ENCODE results near the gene B4GALT2. TPM values are rescaled to one million over a fixed set of nuclear protein-coding genes. Genes with fewer than 3 reads are reported as not detected.

B4GALT2 gene
- total and polyA plus RNA-seq, 2 of the 4 experiments (the other 2 are of a cell fraction): 52.3 to 60.8 TPM

DNA sequence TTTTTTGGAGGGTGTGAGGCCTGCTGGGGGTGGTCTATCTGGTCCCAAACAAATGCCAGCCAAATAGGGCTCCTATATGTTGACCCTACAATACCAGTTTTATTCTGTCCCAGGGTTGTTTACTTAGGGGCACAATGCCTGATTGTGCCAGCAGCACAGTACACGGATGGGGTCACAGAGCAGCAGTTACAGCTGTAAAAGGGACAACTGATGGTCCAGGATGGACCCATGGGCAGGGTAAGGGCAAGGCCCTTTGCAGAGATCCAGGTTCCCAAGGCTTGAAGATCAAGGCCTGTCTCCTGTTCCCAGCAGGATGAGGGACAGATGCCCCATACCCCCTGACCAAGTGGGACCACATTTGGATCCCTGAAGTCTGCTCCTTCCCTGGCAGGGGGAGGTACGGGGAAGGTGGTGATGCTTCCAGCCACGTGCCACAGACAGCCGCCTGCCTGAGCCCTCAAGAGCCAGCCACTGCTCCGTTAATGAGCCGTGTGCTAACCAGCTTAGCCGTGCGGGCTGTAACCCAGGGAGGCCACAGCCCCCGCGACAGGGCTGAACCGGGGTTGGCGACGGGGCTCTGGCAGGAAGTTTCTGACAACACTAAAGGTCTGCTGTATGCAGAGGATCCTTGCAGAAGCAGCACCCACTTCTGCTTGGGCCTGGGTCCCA, 34.1 kb downstream of the B4GALT2 start:
- H3K23ac ChIP-seq (ENCODE audit: low read depth, low read length): no peak overlapping the region
- H2BK120ac ChIP-seq (ENCODE audit: low read depth, low read length): no peak overlapping the region
- no peaks in the 10 kb centered on the region for H3K27me3 ChIP-seq (ENCODE audit: control insufficient read depth, insufficient read depth, low read length)
- H3K18ac ChIP-seq (ENCODE audit: low read depth, low read length): no peak overlapping the region
- H4K91ac ChIP-seq (ENCODE audit: insufficient read depth, low read depth, low read length): no peak overlapping the region
- dilution Hi-C loops (cut with HindIII; ENCODE audit: low sequenced_read_pairs, unreplicated experiment) (no loop called here), in situ Hi-C loops (cut with MboI; ENCODE audit: low sequenced_read_pairs) (loop anchor here (10.0 kb wide), 1 partner anchor 572 kb away; no protein-coding TSS in a partner anchor), intact Hi-C loops (cut with micrococcal nuclease) (no loop called here)
- CTCF ChIA-PET: no interaction called here
- no peak overlapping the region for H3K4me3 ChIP-seq (ENCODE audit: insufficient read depth, low read depth, low read length)
- no peak overlapping the region for H3K56ac ChIP-seq (ENCODE audit: extremely low read depth, insufficient read depth, low read length)
- no peak for DNase-seq
- H3K9ac ChIP-seq (ENCODE audit: low read depth, low read length): no peak overlapping the region
- H3K36me3 ChIP-seq (ENCODE audit: control insufficient read depth, insufficient read depth, low read length): peaks cover 8% of the 10 kb centered on the region; the same call in 1 of the 2 replicates
- H2AK9ac ChIP-seq (replicated peaks; ENCODE audit: low read depth, low read length, poor library complexity): no peak overlapping the region
- H3K9me3 ChIP-seq (ENCODE audit: control insufficient read depth, insufficient read depth, low read length): no peaks in the 10 kb centered on the region
- no peak overlapping the region for H2AK5ac ChIP-seq (ENCODE audit: low read depth, low read length)
- H3K27ac ChIP-seq (ENCODE audit: insufficient read depth, low read length): no peak overlapping the region
- WGBS, 2 experiments (ENCODE audit: extremely low coverage in 2 of 2, insufficient read length in 1 of 2): 72% methylated on average over 7 of the region's 13 CpGs; no CpG with 5 or more reads in 1 of the 2 experiments
- H2BK20ac ChIP-seq (ENCODE audit: low read depth, low read length): no peak overlapping the region
- no peaks in the 10 kb centered on the region for H3K79me1 ChIP-seq (ENCODE audit: low read depth in 1 of 2, low read length in 2 of 2)
- peak overlapping the region; percentile 70 for H2AFZ ChIP-seq (replicated peaks; ENCODE audit: low read length, poor library complexity)
- no peak overlapping the region for H3K14ac ChIP-seq (replicated peaks; ENCODE audit: low read depth, low read length)
- no peak overlapping the region for H2BK5ac ChIP-seq (ENCODE audit: low read depth, low read length, poor library complexity, severe bottlenecking)
- BruUV-seq (replicated peaks): no TSS peak
- H3K4me1 ChIP-seq (ENCODE audit: control insufficient read depth, insufficient read depth, low read length): no peaks in the 10 kb centered on the region
- H2BK15ac ChIP-seq (ENCODE audit: low read depth, low read length): no peak overlapping the region
- no peaks in the 10 kb centered on the region for H4K20me1 ChIP-seq (ENCODE audit: insufficient read depth, low read length)
- no peaks in the 10 kb centered on the region for H3K9me1 ChIP-seq (ENCODE audit: insufficient read depth, low read length)
- no peak overlapping the region for H4K8ac ChIP-seq (ENCODE audit: low read depth in 2 of 2, low read length in 2 of 2)
- H4K5ac ChIP-seq (ENCODE audit: low read depth, low read length): no peak overlapping the region
- POLR2A ChIA-PET (ENCODE audit: unreplicated experiment): no interaction called here
- TF ChIP-seq POLR2A (IDR thresholded peaks at IDR 0.05; ENCODE audit: low read depth, low read length) (no peak), SMC3 (IDR thresholded peaks at IDR 0.05; ENCODE audit: low read depth, low read length) (no peak), CHD1 (IDR thresholded peaks at IDR 0.05; ENCODE audit: low read depth, low read length) (no peak), ELK1 (IDR thresholded peaks at IDR 0.05; ENCODE audit: borderline replicate concordance, low read depth, low read length) (no peak), MAZ (IDR thresholded peaks at IDR 0.05; ENCODE audit: borderline replicate concordance, low read depth, low read length) (no peak), CEBPB (IDR thresholded peaks at IDR 0.05; ENCODE audit: low read depth, low read length) (no peak)
- H3K4me2 ChIP-seq (ENCODE audit: low read depth, low read length): no peak overlapping the region
- no peak overlapping the region for H3K4ac ChIP-seq (ENCODE audit: low read depth, low read length)
- no peak for ATAC-seq (ENCODE audit: low read depth)

Data from IMR-90 (cell line).